DOHH2 (cell line): ENCODE measurements around the gene PXK.

Experiments used
- CTCF ChIP-seq: fragments of 200-600 bp; sonication (generic); IDR thresholded peaks from one replicate; pipeline ENCODE4 v1.5.1; 2014; ENCODE audit warnings: antibody characterized with exemption, mild to moderate bottlenecking, low read depth, low read length; ENCODE audit not compliant: poor library complexity, severe bottlenecking
- EZH2phosphoT487 ChIP-seq: fragments of 200-600 bp; sonication (generic); IDR thresholded peaks from 2 replicates; pipeline ENCODE4 v1.6.1; 2017; ENCODE audit warnings: borderline replicate concordance, mild to moderate bottlenecking, antibody characterized with exemption, low read length, moderate library complexity, mixed read lengths

- TF ChIP-seq CTCF (no peak), EZH2phosphoT487 (no peak)
Measured at GRCh38 chr3:58466899-58467563, 134.3 kb downstream of the PXK start.
